Gastroesophageal sphincter (tissue), 3 donors: Measurements from ENCODE around the gene FEZF2.

Source experiments
- CTCF ChIP-seq, 4 experiments: fragments of 200-600 bp in 2 of 4; fragments of 450-650 bp in 2 of 4; sonication (generic) in 1 of 4; IDR thresholded peaks; one replicate each; pipeline ENCODE4 v1.5.1; 2017 to 2019; ENCODE audit warnings: antibody characterized with exemption in 4 of 4, mild to moderate bottlenecking in 2 of 4, moderate library complexity in 2 of 4
- POLR2A ChIP-seq, 2 donors: fragments of 450-650 bp; IDR thresholded peaks; one replicate each; pipeline ENCODE4 v1.6.1; 2017; ENCODE audit warnings: antibody characterized with exemption in 2 of 2, mild to moderate bottlenecking in 2 of 2, moderate library complexity in 1 of 2

GRCh38 chr3:62369476-62369743, 3.9 kb downstream of the FEZF2 start:
- TF ChIP-seq POLR2A (IDR thresholded peaks at IDR 0.05), result no peak
- no peak for TF ChIP-seq CTCF (IDR thresholded peaks at IDR 0.05)
